Muscle layer of colon (tissue), 2 donors: ENCODE data around the gene SPINK14.
A peak's percentile ranks its signal among the peaks of the same experiment; 100 is the strongest.

ENCODE experiments used
- H3K27ac ChIP-seq: one replicate; pipeline ENCODE4 v1.7.0; 2013; ENCODE audit warnings: low read depth, mild to moderate bottlenecking, low read length, moderate library complexity
- H3K27me3 ChIP-seq, 2 donors: one replicate each; pipeline ENCODE4 v1.7.0; 2013; ENCODE audit warnings: low read length in 2 of 2, mild to moderate bottlenecking in 2 of 2; ENCODE audit not compliant: insufficient read depth in 2 of 2, control insufficient read depth in 1 of 2
- H3K36me3 ChIP-seq: one replicate; pipeline ENCODE4 v1.7.0; 2013; ENCODE audit warnings: mild to moderate bottlenecking, low read length; ENCODE audit not compliant: insufficient read depth
- H3K4me1 ChIP-seq: one replicate; pipeline ENCODE4 v1.7.0; 2013; ENCODE audit warnings: mild to moderate bottlenecking, low read length; ENCODE audit not compliant: insufficient read depth
- H3K4me3 ChIP-seq, 2 donors: one replicate each; pipeline ENCODE4 v1.7.0; 2013; ENCODE audit warnings: low read length in 2 of 2, low read depth in 1 of 2, mild to moderate bottlenecking in 1 of 2, moderate library complexity in 1 of 2
- H3K9ac ChIP-seq: one replicate; pipeline ENCODE4 v1.7.0; 2013; ENCODE audit warnings: low read length
- H3K9me3 ChIP-seq: one replicate; pipeline ENCODE4 v1.7.0; 2013; ENCODE audit warnings: mild to moderate bottlenecking, low read length
- donor health status: abdominal sarcoma.
- donor health status: Adenocarcinoma of cecum.

Gene SPINK14

GRCh38 chr5:148162038-148162437 lies 6.3 kb upstream of the SPINK14 start:
- Histone ChIP-seq H3K4me1 (no peaks in the 10 kb centered on the region), H3K27ac (no peak overlapping the region), H3K36me3 (no peaks in the 10 kb centered on the region), H3K27me3 (no peaks in the 10 kb centered on the region), H3K4me3 (no peak overlapping the region), H3K9me3 (no peaks in the 10 kb centered on the region), H3K9ac (no peak overlapping the region)

- H3K36me3 ChIP-seq, result no peaks in the 10 kb centered on the region
- no peak overlapping the region for H3K27ac ChIP-seq
- no peaks in the 10 kb centered on the region for H3K27me3 ChIP-seq
- H3K4me1 ChIP-seq, result no peaks in the 10 kb centered on the region
- no peak overlapping the region for H3K9ac ChIP-seq
- H3K9me3 ChIP-seq, result no peaks in the 10 kb centered on the region
- no peak overlapping the region for H3K4me3 ChIP-seq
These were observed 5.0 kb upstream of the SPINK14 start for GRCh38 chr5:148163345-148163744.

- H3K9ac ChIP-seq, result no peak overlapping the region
- H3K27me3 ChIP-seq, result no peaks in the 10 kb centered on the region
- H3K27ac ChIP-seq, result no peak overlapping the region
- no peaks in the 10 kb centered on the region for H3K36me3 ChIP-seq
- no peak overlapping the region for H3K4me3 ChIP-seq
- H3K9me3 ChIP-seq, result no peaks in the 10 kb centered on the region
- no peaks in the 10 kb centered on the region for H3K4me1 ChIP-seq
These were observed 1.6 kb upstream of the SPINK14 start for GRCh38 chr5:148166550-148167283.

- Histone ChIP-seq H3K9me3 (no peaks in the 10 kb centered on the region), H3K4me1 (no peaks in the 10 kb centered on the region), H3K27me3 (no peaks in the 10 kb centered on the region), H3K4me3 (no peak overlapping the region), H3K27ac (no peak overlapping the region), H3K9ac (no peak overlapping the region), H3K36me3 (no peaks in the 10 kb centered on the region)
These were observed 4.0 kb downstream of the SPINK14 start for GRCh38 chr5:148172377-148172776.

- H3K9me3 ChIP-seq, result no peaks in the 10 kb centered on the region
- no peaks in the 10 kb centered on the region for H3K27me3 ChIP-seq
- no peaks in the 10 kb centered on the region for H3K36me3 ChIP-seq
- H3K4me1 ChIP-seq, result no peaks in the 10 kb centered on the region
- no peak overlapping the region for H3K4me3 ChIP-seq
- H3K27ac ChIP-seq, result no peak overlapping the region
- no peak overlapping the region for H3K9ac ChIP-seq
These were observed 8.1 kb downstream of the SPINK14 start for GRCh38 chr5:148176480-148176879.

GRCh38 chr5:148177207-148177606 lies 8.9 kb downstream of the SPINK14 start:
- Histone ChIP-seq H3K4me1 (no peaks in the 10 kb centered on the region), H3K9me3 (no peaks in the 10 kb centered on the region), H3K9ac (no peak overlapping the region), H3K36me3 (no peaks in the 10 kb centered on the region), H3K27me3 (no peaks in the 10 kb centered on the region), H3K27ac (no peak overlapping the region), H3K4me3 (no peak overlapping the region)

- Histone ChIP-seq H3K4me1 (no peaks in the 10 kb centered on the region), H3K9ac (no peak overlapping the region), H3K27ac (no peak overlapping the region), H3K4me3 (no peak overlapping the region), H3K27me3 (no peaks in the 10 kb centered on the region), H3K36me3 (no peaks in the 10 kb centered on the region), H3K9me3 (no peaks in the 10 kb centered on the region)
These were observed 11.0 kb downstream of the SPINK14 start for GRCh38 chr5:148179234-148179824.

GRCh38 chr5:148186248-148187003 lies 18.1 kb downstream of the SPINK14 start:
- Histone ChIP-seq H3K4me3 (no peak overlapping the region), H3K4me1 (peaks cover 4% of the 10 kb centered on the region), H3K9me3 (no peaks in the 10 kb centered on the region), H3K27ac (no peak overlapping the region), H3K36me3 (no peaks in the 10 kb centered on the region), H3K27me3 (no peaks in the 10 kb centered on the region), H3K9ac (no peak overlapping the region)

- no peaks in the 10 kb centered on the region for H3K36me3 ChIP-seq
- no peak overlapping the region for H3K4me3 ChIP-seq
- H3K4me1 ChIP-seq, result peaks cover 4% of the 10 kb centered on the region
- H3K9me3 ChIP-seq, result no peaks in the 10 kb centered on the region
- no peaks in the 10 kb centered on the region for H3K27me3 ChIP-seq
- H3K27ac ChIP-seq, result no peak overlapping the region
- no peak overlapping the region for H3K9ac ChIP-seq
These were observed 22.7 kb downstream of the SPINK14 start for GRCh38 chr5:148191010-148191409.

GRCh38 chr5:148193202-148193601 lies 24.9 kb downstream of the SPINK14 start:
- Histone ChIP-seq H3K36me3 (no peaks in the 10 kb centered on the region), H3K9me3 (no peaks in the 10 kb centered on the region), H3K4me1 (peaks cover 4% of the 10 kb centered on the region), H3K27ac (peak overlapping the region; percentile 53), H3K4me3 (no peak overlapping the region), H3K9ac (no peak overlapping the region), H3K27me3 (no peaks in the 10 kb centered on the region)

- Histone ChIP-seq H3K36me3 (no peaks in the 10 kb centered on the region), H3K27me3 (no peaks in the 10 kb centered on the region), H3K4me1 (no peaks in the 10 kb centered on the region), H3K4me3 (no peak overlapping the region), H3K9me3 (no peaks in the 10 kb centered on the region), H3K9ac (no peak overlapping the region), H3K27ac (no peak overlapping the region)
These were observed 32.8 kb downstream of the SPINK14 start for GRCh38 chr5:148201151-148201550.
